Inflammatory macrophage treated with lipopolysaccharide for 4 hours (primary cell): Measurements from ENCODE around the gene GMCL2.
"Not testable (repeated sequence)": the region's sequence is repeated elsewhere in the genome, so short reads cannot be mapped to it uniquely, and the experiment has no call there.

ENCODE experiments used
- DNase-seq: peaks from one replicate; pipeline ENCODE4 v3.0.0-alpha.2; 2020

The GMCL2 gene

DNA sequence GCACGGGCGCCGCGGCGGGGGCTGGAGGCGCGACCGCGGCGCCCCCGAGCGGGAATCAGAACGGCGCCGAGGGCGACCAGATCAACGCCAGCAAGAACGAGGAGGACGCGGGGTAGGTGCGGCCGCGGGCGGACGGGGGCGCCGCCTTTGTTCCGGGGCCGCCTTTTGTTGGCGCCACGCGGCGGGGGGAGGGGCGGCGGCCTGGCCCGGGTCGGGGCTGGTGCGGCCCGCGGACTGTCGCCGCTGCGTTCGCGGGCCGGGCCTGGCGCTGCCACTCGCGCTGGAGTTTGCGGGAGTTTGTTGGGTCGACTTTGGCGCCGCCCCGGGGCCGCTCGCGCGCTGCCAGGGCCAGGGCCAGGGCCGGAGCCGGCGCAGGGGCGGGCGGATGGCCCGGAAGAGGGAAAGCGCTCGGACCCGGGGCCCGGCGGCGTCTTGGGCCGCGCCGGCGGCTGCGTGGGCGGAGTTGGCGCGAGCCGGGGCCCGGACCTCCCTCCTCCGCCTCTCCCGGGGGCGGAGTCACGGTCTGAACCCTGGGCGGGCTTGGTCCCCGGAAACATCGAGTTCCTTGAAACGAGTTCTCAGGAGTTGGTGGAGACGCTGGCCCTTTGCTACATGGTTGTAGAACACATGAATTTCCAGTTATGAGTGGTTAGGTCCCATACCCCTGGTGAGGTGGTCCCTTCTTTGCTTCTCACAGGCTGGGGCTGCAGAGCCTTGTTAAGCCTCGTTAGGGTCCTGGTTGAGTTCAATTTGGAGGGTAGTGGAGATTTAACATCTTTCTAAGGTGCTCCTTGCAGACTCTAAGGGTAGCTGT is 18.0 kb upstream of the GMCL2 start:
- DNase-seq = peak; percentile 80

DNA sequence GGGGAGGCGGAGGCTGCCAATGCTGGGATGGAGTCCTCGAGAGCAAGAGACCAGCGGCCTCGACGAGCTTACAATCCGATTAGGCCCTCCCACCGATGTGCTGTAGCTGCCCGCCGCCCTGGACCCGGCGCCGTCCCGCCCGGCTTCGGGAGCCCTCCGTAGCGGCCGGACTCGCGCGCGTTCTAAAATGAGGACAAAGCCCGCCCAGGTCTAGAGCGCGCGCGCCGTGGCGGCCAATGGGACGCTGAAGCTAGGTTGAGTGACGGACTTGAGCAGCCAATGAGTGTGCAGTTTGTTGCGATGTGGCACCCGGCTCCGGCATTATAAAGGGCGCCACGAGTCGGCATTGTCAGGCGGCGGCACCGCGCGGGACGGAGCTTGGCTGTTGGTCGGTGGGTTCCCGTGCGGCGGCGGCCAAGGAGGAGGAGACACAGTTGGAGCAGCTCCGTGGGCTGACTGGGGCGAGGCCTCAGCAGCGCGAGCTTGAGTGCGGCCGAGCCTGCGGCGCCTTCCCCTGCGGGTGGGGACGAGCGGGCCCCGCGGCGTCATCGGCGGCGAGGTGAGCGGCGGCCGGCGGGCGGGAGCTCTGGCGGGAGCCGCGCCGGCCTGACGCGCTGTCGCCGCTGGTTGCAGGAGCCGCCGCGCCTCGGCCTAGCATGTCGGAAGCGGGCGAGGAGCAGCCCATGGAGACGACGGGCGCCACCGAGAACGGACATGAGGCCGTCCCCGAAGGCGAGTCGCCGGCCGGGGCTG is 17.2 kb upstream of the GMCL2 start, which contains the start of gene HNRNPAB:
Gene HNRNPAB, plus strand, starts transcription at position 352 of the 753 bp plus-strand sequence. Its CDS starts 305 bp downstream, at position 657.
- DNase-seq = peak; percentile 92

DNA sequence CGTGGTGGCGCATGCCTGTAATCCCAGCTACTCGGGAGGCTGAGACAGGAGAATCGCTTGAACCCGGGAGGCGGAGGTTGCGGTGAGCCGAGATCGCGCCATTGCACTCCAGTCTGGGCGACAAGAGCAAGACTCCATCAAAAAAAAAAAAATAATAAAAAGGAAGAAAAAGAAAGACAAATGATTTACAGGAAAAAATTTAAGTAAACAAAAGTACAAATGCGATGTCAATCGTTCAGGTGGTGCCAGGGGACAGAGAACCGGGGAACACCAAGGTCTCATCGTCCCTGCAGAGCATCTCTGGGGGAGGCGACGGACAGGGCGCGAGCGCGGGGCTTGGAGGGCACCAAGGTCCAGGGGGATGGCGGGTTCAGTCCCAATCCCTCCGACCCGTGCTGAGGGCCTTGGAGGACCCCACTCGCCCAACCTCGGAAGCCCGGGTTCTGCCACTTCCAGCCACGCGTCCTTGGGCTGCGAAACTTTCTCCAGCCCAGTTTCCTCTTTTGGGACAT is 16.6 kb upstream of the GMCL2 start:
- no peak for DNase-seq

DNA sequence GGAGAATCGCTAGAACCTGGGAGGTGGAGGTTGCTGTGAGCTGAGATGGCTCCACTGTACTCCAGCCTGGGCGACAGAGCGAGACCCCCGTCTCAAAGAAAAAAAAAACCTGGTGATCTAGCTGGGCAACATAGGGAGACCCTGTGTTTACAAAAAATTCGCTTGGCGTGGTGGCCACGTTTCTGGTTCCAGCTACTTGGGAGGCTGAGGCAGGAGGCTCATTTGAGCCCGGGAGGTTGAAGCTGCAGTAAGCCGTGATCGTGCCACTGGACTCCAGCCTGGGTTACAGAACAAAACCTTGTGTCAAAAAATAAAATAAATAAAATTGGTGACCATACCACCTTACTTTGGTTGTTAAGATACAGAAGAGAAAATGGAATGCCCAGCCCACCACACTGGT is 15.4 kb upstream of the GMCL2 start:
- DNase-seq = no peak

DNA sequence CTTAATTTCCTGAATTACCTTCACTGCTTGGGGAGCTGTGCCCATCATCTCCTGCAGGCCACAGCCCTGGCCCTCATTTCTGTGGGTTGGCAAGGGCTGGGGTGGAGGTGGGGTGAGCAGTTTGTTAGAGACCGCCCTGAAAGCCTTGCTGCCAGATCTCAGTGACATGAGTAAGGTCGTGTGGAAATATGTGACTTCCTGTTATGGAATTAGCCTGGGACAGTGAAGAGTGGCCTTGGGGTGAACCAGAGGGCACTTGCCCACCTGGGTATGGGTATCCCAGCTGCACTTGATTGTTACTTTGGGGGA is 14.7 kb upstream of the GMCL2 start:
- peak; percentile 60 for DNase-seq

DNA sequence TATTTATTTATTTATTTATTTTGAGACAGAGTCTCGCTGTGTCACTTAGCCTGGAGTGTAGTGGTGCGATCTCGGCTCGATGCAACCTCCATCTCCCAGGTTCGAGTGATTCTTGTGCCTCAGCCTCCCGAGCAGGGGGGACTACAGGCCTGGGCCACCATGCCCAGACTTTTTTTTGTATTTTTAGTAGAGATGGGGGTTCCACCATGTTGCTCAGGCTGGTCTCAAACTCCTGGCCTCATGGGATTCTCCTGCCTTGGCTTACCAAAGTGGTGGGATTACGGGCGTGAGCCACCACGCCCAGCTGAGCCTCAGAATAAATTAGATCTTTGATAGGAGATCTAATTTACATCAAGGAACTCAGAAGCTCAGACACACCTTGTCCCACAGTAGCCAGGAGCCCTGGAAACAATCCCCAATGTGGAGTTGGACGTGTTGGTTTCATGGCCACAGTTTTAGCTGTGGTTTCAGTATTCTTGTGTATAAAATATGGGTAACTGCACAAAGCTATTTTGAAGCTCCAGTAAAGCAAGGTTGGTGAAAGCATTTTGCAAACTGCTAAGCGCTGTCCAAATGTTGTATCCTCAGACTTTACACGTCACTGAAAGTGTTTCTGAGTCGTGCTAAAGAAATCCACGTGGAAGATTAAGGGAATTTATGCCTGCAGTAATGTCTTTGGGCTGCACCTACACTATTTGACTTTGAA is 14.2 kb upstream of the GMCL2 start:
- DNase-seq = no peak

DNA sequence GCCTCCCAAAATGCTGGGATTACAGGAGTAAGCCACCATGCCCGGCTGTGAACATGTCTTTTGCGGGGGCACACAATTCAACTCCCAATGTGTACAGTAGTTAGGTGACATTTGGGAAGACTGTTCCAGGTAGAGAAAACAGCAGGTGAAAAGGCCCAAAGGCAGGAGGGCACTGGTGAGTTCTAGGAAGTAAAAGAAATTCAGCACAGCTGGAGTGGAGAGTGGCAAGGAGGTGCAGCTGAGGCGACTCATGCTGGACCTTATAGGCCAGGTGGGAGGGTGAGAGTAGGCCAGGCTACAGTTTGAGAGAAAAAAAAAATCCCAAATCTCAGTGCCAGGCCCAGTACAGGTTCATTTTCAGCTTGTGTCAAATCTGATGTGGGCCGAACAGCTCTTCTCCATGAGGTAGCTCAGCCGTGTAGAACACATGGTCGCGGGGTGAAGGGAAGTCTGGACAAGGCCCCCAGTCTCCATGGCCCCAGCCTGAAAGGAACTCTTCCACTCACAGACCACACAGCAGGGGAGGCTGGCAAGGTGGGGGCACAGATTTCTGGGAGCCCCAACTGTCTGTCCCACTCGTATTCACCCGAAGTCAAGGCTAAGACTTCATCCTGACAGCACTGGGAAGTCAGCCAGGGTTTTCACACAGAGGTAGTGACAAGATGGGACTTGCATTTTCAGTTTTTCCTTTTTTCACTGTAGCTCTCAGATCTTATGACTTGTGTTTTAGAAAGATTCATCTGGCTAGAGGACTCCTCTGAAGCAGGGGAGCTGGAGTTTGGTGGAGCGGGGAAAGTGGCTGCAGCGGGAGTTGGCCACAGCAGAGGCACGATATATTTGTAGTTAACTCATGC is 12.6 kb upstream of the GMCL2 start:
- no peak for DNase-seq

DNA sequence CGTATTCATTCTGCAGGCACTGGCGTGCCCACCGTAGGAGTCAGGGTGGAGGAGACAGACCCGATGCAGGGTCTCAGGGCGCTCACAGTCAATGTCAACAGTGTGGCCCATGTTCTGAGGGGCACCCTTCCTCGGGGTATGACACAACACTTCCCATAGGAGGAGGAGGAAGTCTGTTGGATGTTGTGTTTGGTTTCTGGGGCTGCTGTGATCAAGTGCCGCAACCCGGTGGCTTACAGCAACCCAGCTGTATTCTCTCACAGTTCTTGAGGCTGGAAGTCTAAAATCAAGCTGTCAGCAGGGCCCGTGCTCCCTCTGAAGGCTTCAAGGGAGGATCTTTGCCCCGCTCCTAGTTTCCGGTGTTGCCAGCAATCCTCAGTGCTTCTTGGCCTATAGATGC is 11.5 kb upstream of the GMCL2 start:
- DNase-seq = no peak

DNA sequence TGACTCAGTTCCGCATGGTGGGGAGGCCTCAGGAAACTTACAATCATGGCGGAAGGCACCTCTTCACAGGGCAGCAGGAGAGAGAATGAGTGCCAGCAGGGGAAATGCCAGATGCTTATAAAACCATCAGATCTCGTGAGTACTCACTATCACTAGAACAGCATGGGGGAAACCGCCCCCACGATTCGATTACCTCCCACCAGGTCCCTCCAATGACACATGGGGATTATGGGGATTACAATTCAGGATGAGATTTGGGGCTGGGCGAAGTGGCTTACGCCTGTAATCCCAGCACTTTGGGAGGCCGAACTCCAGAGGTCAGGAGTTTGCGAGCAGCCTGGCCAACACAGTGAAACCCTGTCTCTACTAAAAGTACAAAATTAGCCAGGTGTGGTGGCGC is 11.0 kb upstream of the GMCL2 start:
- DNase-seq = not testable (repeated sequence)

DNA sequence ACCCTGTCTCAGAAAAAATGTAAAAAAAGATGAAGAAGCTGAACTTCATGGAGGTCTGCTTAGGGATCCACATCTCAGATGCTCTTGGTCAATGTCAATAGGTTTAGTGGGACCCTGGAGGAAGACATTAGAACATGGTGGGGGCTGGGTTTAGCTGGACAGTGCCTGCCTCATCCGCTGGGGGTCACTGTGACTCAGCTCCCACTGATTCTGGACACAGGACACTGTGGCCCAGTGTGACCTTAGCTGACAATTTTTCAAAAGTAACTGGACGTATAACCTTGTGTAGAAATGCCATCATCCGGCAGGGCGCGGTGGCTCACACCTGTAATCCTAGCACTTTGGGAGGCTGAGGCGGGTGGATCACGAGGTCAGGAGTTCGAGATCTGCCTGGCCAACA is 9.8 kb upstream of the GMCL2 start:
- DNase-seq = no peak

DNA sequence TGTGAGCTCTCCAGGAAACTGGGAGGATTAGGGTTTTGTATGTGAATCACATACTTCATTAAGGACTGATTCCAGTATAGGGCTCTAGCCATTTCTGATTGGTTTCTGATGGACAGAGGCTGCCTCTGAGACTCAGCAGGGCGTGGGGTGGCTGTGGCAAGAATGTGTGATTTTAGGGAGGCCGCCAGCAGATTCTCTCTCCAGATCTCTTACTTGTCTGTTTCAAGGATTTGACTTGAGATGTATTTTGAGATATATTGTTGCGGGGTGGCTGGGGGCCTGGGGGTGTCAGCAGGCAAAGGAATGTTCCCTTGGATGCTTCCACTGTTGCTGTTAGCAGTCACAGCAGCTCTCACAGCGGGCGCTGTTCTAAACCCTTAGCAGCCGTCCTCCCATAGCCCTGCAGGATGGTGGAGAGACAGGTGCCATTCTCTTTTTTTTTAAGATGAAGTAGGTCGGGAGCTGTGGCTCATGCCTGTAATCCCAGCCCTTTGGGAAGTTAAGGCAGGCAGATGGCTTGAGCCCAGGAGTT is 9.2 kb upstream of the GMCL2 start:
- DNase-seq = no peak

DNA sequence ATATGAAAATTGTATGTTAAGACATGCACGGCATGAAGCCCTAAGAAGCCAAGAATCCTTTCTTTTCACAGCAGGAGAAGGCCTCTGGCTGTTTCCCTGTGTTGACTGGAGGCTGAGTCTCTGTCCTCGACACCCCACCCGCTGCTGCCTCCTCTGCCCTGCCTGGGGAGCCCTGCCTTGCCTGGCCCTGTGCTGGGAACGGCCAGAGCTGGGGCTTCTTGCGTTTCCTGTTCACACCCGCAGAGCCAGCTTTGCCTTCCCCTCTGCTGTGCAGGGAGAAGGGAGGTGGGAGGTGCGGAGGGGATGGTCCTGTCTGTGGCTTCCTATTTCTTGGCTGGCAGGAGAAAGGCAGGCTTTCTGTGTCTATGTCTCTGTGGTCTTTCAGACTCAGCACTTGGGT is 6.9 kb upstream of the GMCL2 start:
- peak; percentile 22 for DNase-seq

DNA sequence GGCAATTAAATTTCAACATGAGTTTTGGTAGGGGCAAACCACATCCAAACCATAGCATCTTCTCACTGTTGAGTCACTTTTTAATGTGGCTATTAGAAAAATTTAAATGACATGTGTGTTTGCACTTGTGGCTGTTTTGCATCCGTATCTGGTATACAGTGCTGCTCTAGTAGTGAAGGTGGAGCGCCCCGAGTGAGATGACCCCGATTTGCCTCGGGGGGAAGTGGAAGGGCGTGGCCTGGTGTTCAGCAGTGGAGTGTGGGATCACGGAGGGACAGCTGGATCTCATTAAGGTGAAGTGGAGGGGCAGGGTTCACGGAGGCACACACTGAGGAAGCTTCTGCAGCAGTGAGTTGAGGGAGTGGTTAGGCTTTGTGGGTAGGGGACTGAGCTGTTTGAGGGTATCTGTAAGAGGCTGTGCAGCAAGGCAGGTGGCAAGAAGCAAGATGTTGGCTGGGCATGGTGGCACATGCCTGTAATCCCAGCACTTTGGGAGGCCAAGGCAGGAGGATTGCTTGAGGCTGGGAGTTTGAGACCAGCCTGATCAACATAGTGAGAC is 6.2 kb upstream of the GMCL2 start:
- no peak for DNase-seq

DNA sequence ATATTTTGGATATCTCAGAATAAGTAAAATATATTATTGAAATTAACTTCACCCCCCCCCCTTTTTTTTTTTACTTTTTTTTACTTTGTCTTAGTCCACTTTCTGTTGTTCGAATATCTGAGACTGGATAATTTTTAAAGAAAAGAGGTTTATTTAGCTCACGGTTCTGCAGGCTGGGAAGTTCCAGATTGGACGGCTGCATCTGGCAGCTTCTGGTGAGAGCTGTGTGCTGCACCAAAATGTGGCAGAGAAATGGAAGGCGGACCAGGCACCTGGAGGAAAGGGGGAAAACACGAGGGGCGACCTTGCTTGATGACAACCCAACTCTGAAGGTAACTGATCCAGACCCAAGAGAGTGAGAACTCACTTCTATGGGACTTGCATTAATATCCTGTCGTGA is 5.6 kb upstream of the GMCL2 start:
- no peak for DNase-seq

DNA sequence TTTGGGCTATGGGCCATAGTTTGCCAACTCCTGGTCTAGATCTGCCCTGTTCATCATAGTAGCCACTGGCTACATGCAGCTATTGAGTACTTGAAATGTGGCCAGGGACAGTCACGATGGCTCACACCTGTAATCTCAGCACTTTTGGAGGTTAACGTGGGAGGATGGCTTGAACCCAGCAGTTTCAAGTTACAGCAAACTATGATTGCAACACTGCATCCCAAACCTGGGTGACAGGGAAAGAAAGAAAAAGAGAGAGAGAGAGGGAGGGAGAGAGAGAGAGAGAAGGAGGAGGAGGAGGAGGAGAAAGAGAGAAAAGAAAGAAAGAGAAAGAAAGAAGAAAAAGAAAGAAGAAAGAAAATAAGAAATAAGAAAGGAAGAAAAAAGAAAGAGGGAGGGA is 5.1 kb upstream of the GMCL2 start:
- DNase-seq = no peak

DNA sequence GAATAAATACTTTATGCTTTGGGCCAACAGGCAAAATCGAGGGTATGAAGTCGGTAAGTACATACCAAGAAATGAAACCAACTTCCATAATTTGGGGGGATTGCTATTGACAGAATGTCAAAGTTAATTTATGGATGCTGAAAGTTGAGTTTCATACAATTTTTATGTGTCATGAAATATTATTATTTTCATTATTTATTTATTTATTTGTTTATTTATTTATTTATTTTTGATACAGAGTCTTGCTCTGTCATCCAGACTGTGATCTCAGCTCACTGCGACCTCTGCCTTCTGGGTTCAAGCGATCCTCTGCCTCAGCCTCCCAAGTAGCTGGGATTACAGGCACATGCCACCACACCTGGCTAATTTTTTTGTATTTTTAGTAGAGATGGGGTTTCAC is 4.5 kb upstream of the GMCL2 start:
- DNase-seq = no peak

DNA sequence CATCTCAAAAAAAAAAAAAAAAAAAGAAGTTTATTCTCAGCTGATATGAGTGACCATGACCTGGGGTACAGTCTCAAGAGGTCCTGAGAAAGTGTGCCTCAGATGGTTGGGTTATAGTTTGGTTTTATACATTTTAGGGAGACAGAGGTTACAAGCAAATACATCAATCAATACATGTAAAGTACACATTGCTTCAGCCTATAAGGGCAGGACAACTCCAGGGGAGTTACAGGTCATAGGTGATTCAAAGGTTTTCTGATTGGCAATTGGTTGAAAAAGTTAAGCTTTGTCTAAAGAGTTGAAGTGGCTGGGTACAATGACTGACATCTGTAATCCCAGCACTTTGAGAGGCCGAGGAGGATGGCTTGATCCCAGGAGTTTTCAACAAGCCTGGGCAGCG is 2.3 kb upstream of the GMCL2 start:
- no peak for DNase-seq

DNA sequence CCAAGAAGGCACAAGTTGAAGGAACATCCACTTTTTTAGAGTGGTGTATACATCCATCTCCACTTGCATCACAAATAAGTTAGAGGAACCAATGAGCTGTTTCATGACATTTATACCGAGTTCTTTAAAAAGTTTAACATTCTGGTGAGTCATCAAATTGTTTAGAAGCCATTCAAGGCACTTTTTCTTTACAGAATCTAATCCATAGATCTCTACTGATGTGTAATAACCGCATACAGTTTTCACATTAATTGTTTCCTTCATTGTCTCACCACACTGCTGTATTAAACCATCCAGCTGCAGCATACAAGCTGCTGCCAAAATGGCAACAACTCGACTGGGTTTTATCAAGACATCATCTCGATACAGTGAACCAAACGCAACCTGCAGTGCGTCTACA is 744 bp downstream of the GMCL2 start:
- peak; percentile 57 for DNase-seq

DNA sequence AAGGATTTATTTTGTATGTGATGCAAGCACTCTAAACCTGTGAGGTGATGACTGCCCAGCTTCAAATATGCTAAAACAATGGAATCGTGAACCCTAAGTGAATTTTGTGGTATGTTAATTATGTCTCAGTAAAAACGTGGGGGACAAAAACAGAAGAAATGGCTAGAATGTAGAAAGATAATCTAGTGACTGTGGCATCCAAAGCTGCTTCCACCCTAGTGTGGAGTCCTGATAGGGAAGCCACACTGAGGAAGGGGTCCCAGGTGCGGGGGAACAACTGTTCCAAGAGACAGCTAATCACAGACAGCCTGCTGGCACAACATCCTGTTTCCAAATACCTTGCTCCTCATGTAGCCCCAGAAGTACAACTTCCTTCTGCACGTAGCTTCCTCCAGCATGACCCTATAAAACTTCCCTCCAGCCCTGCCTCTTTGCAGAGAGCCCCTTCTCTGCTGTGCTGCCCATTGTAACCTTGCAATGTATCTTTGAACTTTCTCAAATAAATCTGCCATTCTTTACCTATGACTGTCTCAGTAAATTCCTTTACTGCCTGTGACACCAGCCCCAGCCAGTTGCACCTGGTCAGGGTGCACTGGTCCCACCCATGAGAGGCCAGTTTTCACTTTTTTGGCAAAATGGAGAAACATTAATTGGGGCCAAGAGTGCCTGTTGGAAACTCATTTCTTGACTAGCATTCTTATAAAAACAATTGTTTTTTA is 4.9 kb downstream of the GMCL2 start:
- peak; percentile 27 for DNase-seq

DNA sequence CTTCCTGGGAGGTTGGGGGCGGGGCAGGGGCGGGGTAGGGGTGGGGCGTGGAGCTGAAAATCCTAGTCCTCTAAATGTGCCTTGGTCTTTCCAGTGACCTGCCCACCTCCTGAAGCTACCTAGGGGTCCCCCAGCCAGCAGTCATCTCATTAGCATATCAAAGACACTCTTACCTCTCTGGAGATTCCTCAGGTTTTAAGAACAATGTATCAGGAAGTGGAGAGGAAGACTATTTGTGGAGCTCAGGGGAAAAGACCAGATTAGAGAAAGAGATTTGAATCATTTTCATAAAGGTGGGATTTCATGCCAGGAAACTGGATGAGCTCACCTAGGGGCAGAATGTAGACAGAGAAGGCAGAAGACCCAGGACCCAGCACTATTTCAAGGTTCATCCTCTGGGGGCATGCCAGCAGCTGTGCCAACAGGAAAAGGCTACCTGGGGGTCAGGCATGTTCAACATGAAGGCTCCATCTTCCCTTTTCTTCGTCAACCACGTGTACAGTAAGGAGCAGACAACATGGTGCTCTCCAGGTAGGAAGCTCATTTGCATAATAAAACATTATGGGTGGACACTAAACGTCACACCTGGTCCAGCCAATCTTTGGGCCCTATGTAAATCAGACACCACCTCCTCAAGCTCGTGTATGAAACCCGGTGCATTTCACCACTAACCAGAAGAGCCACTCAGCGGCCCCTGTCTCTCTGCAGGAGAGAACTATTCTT is 6.9 kb downstream of the GMCL2 start:
- DNase-seq = no peak

DNA sequence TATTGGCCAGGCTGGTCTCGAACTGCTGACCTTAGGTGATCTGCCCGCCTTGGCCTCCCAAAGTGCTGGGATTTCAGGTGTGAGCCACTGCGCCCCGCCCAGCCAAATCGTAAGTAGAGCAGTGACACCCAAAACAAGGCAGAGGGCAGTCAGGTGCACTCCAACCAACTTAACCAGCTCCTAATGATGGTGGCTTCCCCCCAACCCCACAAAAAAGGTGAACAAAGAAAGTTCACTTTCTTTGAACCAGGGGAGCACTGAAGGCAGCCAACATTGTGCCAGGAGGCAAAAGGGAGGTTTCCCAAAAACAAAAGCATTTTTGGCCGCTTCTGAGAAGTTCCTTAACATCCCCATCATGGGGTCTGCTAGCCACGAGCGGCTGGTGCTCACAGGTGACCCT is 9.6 kb downstream of the GMCL2 start:
- DNase-seq = no peak
